A673 (cell line): ENCODE data around the gene DOCK1.

Experiments used
- CTCF ChIP-seq: fragments of 300-800, 200-600 bp; sonication (generic); conservative IDR thresholded peaks from 2 replicates; pipeline ENCODE4 v1.5.1; 2017; ENCODE audit warnings: low read depth, mild to moderate bottlenecking, antibody characterized with exemption, low read length, moderate library complexity, mixed read lengths
- EZH2 ChIP-seq: fragments of 200-600 bp; sonication (generic); IDR thresholded peaks from 2 replicates; pipeline ENCODE4 v1.6.1; 2017; ENCODE audit warnings: borderline replicate concordance, low read depth, mild to moderate bottlenecking, mixed read lengths, antibody characterized with exemption, low read length; ENCODE audit not compliant: poor library complexity, severe bottlenecking

DNA sequence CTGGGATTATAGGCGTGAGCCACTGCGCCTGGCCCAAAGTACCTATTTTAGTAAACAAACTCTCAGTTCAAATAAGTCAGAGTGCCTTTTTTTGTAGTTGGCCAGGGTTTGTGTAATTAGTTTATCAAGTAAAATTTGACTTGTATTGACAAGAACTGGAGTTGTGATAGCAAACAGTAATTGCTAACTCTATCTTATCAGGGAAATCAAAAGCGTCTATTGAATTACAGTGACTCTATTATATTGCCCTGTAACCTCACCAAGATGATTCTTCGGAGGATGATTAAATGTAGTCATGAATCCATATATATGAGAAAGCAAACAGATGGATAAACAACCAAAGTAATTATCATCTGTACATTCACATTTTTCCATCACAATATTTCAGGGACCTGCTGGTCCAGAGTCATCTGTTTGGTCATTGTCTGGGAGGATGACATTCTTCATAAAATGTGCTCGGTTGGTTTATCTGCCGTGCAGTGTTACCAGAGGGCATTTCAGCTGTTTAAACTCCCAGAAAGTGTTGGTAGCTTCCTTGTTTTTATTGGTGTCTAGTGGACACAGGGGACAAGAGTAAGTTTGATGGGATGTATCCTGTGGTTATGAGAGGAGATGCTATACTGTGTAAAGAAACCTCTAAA is 35.6 kb downstream of the DOCK1 start:
- TF ChIP-seq CTCF (no peak), EZH2 (no peak)
